ENCODE data around the gene ACAD9. TPM values are rescaled to one million over a fixed set of nuclear protein-coding genes. Genes with fewer than 3 reads are reported as not detected.
"Not testable (repeated sequence)": the region's sequence is repeated elsewhere in the genome, so short reads cannot be mapped to it uniquely, and the experiment has no call there.

Gene ACAD9
- polyA plus RNA-seq, 3 donors = 13.5 to 28.3 (median 23.5) TPM

DNA sequence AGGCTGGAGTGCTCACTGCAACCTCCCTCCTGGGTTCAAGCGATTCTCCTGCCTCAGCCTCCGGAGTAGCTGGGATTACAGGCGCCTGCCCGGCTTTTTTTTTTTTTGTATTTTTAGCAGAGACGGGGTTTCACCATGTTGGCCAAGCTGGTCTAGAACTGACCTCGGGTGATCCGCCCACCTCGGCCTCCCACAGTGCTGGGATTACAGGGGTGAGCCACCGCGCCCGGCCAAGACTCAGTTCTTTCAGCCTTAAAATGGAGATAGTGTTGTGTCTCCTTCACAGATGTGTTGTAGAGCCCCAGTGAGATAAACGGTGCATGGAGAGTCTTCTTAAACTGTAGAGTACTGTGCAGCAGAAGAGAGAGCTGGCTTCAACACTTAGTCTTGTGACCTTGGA is 1.0 kb downstream of the ACAD9 start:
- WGBS, 3 donors = 71 to 82% (median 72%) methylated on average over 12 of the region's 12 CpGs
- not testable (repeated sequence) for H3K27ac ChIP-seq (ENCODE audit: low read depth, low read length)

DNA sequence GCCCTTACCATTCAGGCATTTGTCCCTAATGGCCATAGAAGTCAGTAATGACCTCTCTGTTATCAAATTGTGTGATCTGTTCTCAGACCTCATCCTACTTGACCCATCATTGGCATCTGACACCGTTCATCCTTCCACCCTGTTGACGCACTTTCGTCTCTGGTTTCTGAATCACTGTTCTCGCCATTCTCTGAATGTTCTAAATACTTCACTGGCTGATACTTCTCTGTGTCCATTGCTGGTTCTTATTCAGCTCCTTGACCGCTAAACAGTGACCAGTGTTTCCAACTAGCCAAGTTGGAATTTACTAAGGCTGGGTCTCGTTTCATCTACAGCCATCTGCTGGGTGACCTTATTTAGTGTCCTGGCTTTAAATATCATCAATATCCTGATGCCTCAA is 2.2 kb downstream of the ACAD9 start:
- no peak overlapping the region for H3K27ac ChIP-seq (ENCODE audit: low read depth, low read length)
- WGBS, 3 donors = 91 to 92% (median 91%) methylated on average over 6 of the region's 6 CpGs

DNA sequence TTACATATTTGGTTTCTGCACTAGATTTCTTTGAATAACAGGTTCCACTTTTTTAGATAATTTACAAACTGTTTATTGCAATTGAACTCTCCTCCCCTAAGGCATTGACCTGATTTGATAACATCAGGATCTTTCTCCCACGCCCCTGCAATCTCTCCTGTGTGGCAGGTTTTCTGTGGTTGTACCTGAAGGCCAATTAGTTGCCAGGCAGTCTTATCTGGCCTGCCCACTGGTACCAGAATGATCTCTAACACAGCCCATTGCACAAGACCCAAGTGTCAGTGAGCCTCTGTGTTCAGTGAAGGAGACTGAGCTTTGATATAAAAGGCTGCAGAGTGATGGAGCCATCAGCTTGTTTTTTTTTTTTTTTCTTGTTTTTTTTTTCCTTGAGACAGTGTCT is 3.3 kb downstream of the ACAD9 start:
- H3K27ac ChIP-seq (ENCODE audit: low read depth, low read length) = no peak overlapping the region
- WGBS, 3 donors = 38 to 93% (median 82%) methylated on average over 1 of the region's 1 CpG

DNA sequence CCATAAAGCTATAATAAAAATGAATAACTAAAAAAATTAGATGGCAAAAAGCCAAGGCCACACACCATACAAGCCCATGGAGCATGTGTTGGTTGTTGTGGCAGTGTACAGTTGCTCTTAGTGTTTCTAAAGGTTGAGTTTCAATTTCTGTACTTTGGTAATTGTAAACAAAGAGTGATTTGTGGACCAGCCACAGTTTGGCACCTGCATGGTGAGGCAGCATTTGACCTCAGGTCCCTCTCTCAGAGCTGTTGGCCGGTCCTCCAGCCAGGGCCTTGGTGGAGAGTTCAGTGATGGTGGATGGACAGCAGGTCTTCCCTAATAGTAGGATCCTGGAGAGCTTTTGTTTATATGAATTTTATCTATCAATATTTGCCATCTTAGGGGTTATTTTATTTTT is 5.6 kb downstream of the ACAD9 start:
- no peak overlapping the region for H3K27ac ChIP-seq (ENCODE audit: low read depth, low read length)
- 100% methylated on average over 1 of the region's 1 CpG for WGBS, 3 donors

DNA sequence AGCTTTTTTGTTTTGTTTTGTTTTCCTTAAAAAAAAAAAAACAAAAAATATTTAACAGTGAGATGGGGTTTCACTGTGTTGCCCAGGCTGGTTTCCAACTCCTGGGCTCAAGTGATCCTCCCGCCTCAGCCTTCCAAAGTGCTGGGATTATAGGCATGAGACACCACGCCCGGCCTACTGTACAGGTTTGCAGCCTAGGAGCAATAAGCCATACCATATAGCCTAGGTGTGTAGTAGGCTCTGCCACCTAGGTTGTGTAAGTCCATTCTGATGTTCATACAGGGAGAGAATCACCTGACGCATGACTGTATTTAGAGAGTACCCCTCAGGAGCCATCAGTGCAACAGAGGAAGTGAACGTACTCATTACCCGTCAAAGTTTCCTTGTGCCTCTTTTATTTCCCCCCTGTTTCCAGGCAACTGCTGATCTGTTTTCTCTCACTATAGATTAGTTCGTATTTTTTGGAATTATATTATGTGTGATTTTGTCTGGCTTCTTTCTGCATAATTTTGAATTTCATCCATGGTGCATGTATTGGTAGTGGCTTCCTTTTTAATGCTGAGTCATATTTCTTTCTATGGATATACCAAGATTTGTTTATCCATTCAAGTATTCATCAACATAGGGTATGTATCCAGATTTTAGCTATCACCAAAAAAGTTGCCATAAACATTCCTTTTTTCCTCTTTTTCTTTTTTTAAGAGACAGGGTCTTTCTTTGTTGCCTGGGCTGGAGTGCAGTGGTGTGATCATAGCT is 9.9 kb downstream of the ACAD9 start:
- whole genome bisulfite sequencing, 3 donors = 91 to 92% (median 92%) methylated on average over 7 of the region's 7 CpGs
- no peak overlapping the region for H3K27ac ChIP-seq (ENCODE audit: low read depth, low read length)

DNA sequence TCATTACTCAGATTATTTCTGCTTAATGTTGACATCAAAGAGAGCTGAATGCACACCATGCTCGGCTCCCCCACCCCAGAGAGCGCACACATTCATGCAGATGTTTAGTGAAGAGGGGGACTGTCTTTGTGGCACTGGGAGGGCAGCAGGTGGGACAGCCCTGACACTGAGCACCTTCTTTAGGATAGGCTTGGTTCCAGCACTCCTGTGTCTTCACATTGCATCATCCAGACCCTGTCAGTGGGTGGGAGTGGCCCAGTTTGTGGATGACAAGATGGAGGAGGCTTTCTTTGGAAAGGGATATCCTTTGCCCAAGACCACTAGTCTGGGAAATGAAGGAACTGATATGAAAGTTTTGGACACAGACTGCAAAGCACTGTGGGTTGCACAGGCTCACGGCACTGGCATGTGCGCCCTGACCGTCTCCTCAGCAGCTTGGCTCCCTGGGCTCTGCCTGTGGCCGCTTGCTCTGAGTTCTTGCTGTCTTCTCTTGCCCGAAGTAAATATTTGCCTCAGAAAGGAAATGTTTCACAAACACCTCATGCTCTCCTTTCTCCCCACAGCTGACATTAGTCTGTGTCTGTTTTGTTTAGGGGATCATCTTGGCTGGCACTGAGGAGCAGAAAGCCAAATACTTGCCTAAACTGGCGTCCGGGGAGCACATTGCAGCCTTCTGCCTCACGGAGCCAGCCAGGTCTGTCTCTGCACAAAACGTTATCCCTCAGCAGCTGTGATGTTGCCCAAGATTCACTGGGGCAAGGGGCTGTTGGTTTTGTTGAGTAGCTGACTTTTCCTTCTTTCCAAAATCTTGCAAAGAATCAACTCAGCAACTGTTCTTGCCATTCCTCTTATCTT is 16.6 kb downstream of the ACAD9 start:
- H3K27ac ChIP-seq (ENCODE audit: low read depth, low read length) = no peak overlapping the region
- WGBS, 3 donors = 65 to 87% (median 81%) methylated on average over 11 of the region's 11 CpGs

DNA sequence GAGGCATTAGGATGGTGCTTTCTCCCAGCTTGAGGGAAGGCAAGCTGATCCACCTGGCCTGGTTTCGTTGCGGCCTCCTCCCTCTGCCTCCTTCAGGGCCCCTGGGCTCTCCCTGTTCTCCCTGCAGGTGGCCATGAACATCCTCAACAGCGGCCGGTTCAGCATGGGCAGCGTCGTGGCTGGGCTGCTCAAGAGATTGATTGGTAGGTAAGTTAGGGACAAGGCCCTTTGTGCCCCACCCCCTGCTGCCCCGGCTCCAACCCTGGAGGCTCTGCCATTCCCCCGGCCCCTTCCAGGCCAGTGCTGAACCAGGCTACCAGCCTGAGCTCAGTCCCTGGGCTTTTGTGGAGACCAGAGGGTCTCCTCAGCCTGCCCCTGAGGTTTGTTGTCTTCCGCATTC is 23.0 kb downstream of the ACAD9 start:
- 93 to 96% (median 94%) methylated on average over 9 of the region's 9 CpGs for WGBS, 3 donors
- H3K27ac ChIP-seq (ENCODE audit: low read depth, low read length) = no peak overlapping the region

DNA sequence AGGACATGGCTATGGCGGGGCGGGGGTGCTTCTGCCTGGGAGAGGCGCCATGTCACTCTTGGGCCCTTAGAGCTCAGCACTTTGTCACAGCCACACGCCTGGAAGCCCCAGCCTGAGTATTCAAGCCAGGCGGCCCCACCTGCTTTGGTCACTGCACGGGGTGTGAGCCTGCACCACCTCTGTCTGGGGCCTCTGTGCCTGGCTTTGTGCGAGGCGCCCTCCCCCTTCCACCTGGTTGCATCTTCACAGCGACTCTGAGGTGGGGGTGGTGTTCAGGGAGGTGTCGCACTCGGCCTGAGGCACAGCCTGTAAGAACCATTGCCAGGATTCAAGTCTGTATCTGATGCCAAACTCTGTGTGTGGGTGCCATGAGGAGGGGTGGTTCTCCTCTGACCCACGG is 24.1 kb downstream of the ACAD9 start:
- H3K27ac ChIP-seq (ENCODE audit: low read depth, low read length) = no peak overlapping the region
- whole genome bisulfite sequencing, 3 donors = 92 to 96% (median 92%) methylated on average over 12 of the region's 12 CpGs

DNA sequence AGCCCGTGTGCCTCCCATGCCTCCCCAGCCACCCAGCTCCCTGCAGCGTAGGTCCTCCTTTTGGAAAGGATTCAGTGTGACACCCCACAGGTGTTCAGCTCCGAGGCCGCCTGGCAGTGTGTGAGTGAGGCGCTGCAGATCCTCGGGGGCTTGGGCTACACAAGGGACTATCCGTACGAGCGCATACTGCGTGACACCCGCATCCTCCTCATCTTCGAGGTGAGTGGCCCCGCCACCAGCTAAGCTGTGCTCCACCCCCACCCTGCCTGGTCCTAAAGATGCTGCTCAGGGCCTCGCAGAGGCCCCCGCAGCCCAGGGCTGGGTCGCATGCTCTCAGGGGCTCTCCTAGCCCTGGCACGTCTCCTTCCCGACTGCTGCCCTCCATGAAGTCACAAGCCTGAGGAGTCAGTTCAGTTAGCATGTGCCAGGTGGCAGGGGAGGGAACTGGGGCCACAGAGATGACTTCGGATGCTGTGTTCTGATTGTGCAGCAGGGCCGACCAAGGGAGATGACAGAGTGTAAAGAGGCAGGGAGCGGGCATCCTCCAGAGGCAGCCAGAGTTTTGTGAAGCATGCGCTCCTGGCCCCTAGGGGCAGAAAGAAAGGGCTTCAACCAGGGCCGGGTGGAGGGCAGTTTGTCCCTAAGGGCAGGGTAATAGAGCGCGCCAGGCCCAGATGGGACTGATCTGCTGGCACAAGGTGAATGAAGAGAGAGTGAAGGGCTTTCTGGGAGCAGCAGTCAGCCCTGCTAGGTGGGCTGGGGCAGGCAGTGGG is 26.8 kb downstream of the ACAD9 start:
- WGBS, 3 donors = 93 to 94% (median 93%) methylated on average over 25 of the region's 25 CpGs
- no peak overlapping the region for H3K27ac ChIP-seq (ENCODE audit: low read depth, low read length)

DNA sequence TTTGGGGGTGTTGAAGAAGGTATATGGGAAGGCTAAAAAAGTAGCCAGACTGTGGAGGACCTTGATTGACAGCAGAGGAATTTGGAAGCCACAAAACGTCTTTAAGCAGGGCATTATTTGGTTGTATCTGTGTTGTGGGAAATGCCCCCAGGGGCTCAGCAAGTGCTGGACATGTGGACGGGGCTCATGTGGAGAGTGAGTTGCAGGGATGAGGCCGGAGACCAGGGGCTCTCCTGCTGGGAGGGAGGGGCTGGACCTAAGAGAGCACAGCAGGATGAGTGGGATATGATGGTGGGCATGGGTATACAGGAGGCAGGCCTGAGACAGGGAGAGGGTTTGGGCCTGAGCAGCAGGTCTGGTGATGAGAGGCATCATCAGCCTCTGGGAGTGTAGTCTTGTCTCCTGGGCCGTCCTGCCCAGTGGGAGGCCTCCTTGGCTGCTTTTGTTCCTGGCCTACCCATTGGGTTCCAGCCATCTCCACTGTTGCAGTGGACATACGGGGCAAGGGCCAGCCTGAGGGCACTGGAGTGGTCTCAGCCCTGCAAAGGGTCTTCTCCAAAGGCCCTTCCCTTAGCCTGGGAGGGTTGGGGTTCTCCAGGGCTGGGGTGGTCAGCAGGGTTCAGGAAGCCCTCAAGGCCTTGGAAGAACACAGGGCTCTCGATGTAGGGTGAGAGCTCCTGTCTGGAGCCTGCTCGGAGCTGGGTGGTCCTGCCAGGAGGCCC is 27.5 kb downstream of the ACAD9 start:
- WGBS, 3 donors = 79 to 83% (median 83%) methylated on average over 7 of the region's 7 CpGs

DNA sequence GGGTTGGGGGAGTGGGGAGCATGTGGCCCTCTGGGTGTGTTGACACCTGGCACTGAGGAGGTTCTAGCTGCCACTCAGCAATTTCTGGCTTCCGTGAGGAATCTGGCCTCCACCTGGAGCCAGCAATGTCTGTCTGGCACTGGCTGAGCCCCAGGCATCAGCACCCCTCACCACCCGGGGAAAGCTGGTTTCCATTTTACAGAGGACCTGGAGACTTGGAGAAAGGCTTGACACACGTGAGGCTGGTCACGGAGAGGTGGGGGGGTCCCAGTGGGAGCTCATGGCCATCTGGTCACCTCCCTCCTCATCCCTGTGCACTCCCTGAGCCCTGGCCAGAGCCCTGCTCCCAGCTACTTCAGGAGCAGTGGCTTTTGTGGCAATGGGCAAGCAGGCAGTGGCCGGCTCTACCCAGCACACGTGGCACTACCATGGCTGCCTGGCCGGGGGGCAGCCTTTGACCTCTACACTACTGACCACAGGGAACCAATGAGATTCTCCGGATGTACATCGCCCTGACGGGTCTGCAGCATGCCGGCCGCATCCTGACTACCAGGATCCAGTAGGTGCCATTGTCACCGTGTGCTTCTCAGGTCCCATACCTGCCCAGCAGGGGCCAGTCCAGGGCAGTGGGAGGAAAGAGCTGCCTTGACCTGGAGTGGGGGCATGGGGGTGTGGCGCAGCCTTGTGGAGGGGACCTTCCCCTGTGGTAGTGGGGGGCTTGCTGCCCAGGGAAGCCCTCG is 28.5 kb downstream of the ACAD9 start:
- 89 to 94% (median 89%) methylated on average over 15 of the region's 15 CpGs for WGBS, 3 donors
- no peak overlapping the region for H3K27ac ChIP-seq (ENCODE audit: low read depth, low read length)

More for the DNA sequence above, 27.5 kb downstream of the ACAD9 start:
- H3K27ac ChIP-seq (ENCODE audit: low read depth, low read length) = no peak overlapping the region

DNA sequence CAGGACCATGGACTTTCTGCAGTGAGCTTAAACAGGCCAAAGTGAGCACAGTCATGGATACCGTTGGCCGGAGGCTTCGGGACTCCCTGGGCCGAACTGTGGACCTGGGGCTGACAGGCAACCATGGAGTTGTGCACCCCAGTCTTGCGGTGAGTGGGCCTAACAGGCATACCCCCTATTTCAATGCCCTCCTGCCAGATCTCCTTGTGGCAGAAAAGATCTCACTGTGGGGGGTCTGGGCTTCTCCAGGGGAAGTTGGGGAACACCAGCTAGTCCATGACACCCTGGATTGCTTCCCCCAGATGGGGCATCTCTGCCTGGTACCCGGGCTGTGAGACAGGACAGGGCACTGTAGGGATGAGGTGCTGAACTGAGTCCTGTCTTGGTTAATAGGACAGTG is 29.5 kb downstream of the ACAD9 start:
- H3K27ac ChIP-seq (ENCODE audit: low read depth, low read length) = no peak overlapping the region
- WGBS, 3 donors = 91 to 97% (median 95%) methylated on average over 6 of the region's 6 CpGs

DNA sequence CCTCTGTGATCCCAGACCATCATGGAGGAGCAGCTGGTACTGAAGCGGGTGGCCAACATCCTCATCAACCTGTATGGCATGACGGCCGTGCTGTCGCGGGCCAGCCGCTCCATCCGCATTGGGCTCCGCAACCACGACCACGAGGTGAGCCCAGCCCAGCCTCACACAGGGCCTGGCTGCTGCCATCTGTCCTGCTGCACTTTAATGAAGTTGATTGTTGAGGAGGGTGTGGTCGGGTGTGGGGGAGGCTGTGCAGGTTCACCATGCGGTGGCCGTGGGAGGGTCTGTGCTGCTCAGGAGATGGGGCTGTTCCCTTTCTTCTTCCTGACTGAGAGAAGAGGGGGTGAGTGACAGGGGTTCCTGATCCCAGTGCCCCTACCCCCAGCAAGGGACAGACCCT is 30.6 kb downstream of the ACAD9 start:
- 88 to 95% (median 93%) methylated on average over 13 of the region's 13 CpGs for WGBS, 3 donors
- H3K27ac ChIP-seq (ENCODE audit: low read depth, low read length) = no peak overlapping the region

DNA sequence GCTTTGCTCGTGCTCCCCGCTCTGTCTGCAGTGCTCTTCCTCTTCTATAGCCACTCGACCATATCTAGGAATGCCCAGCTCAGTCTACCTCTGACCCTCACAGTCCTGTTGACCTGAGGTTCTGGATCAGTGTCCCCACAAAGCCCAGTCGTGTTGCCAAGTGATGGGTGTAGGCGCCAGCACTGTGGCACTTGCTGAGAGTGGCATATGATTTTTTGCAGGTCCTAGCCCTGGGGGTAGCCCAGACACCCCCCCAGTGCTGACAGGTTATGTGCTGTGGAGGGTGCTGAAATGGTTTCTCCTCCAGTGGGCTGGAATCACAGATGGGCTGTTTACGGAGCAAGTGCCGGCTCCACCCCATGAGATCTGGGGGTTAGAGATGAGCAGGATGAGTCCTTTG is 32.5 kb downstream of the ACAD9 start:
- H3K27ac ChIP-seq (ENCODE audit: low read depth, low read length) = no peak overlapping the region
- WGBS, 3 donors = 90 to 96% (median 96%) methylated on average over 7 of the region's 7 CpGs

DNA sequence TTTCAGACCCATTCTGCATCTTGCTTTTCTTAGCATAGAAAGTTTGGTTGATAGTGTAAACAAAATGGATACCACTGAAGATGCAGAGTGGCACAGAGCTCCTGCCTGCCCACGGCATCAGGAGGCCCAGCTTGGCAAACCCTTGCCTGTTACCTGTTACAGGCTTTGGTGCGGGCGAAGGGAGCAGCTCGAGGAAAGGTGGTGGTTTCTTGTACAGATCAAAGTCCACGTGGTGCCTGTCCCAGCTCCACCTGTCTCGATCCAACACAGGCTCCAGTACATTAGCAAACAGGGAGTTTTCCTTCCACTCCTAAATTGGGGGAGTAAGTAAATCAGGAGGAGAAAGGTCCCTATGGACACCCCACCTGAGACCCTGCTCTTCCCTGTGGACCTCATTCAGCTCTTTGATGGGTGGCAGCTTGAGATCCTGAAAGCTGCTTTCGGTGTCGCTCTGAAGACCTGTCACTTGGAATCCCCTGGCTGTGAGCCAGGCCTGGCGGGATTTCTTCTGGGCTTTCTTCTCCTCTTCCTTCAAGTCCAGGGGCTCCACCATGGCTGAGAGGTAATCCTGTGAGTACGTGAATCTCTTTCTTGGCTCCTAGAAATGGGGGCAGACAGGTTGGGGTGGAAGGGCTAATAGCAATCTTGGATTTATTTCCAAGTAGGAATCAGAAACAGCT is 35.7 kb downstream of the ACAD9 start:
- WGBS, 3 donors = 89 to 96% (median 90%) methylated on average over 10 of the region's 10 CpGs
- no peak overlapping the region for H3K27ac ChIP-seq (ENCODE audit: low read depth, low read length)

DNA sequence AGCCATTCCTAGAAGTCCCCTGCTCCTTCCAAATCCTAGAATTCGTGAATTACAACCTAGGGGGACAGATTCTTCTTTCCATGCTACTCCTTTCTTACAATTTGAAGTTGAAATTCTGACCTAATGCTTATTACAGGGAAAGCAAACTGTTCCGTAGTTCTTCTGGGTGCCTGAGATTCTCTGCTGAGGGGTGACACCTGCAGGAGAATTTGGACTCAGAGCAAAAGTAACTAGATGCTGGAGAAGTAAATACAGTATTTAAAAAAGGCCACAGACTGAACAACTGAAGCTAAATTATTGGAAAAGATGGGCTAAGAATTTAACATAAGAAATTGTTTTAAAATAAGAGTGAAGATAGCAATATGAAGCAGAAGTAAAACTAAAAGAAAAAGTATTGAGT is 37.9 kb downstream of the ACAD9 start:
- WGBS, 3 donors = 58 to 79% (median 62%) methylated on average over 2 of the region's 2 CpGs
- no peak overlapping the region for H3K27ac ChIP-seq (ENCODE audit: low read depth, low read length)

DNA sequence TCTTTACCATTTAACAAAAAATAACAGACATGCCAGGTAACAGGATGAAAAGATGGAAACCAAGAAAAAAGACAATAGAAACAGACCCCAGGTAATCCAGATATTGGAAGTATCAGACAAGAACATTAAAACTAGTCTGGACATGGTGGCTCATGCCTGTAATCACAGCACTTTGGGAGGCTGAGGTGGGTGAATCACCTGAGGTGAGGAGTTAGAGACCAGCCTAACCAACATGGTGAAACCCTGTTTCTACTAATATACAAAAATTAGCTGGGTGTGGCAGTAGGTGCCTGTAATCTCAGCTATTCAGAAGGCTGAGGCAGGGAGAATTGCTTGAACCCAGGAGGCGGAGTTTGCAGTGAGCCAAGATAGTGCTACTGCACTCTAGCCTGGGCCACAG is 40.6 kb downstream of the ACAD9 start:
- 98 to 100% (median 100%) methylated on average over 1 of the region's 1 CpG for WGBS, 3 donors

More for the DNA sequence above, 40.6 kb downstream of the ACAD9 start:
- no peak overlapping the region for H3K27ac ChIP-seq (ENCODE audit: low read depth, low read length)
